HG03460 (cell line): ENCODE measurements around the gene SMIM29.
A peak's percentile ranks its signal among the peaks of the same experiment; 100 is the strongest.

Experiments
- ATAC-seq: cut with Tn5 transposase; IDR thresholded peaks from one replicate; pipeline ENCODE4 v1.9.1; 2021; ENCODE audit not compliant: unreplicated experiment

Gene SMIM29

DNA sequence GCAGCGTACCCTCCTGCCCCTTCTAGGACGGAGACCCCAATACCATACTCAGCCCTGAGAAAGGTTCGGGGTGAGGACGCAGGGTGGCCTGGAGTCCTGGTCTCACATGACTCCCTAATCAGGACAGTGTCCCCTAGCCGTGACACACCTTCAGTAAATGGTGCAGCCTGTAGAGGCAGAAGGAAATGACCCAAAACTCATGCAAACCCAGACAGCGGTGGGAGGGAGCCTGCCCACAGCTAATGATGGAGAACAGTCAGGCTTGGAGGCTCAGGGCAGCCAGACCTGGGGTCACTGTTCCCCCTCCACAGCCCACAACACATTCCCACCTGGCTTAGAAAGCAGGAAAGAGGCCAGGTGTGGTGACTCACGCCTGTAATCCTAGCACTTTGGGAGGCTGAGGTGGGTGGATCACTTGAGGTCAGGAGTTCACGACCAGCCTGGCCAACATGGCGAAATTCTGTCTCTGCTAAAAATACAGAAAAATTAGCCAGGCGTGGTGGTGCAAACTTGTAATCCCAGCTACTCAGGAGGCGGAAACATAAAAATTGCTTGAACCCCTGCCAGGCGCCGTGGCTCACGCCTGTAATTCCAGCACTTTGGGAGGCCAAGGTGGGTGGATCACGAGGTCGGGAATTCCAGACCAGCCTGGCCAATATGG, 20.9 kb downstream of the SMIM29 start:
- no peak for ATAC-seq

DNA sequence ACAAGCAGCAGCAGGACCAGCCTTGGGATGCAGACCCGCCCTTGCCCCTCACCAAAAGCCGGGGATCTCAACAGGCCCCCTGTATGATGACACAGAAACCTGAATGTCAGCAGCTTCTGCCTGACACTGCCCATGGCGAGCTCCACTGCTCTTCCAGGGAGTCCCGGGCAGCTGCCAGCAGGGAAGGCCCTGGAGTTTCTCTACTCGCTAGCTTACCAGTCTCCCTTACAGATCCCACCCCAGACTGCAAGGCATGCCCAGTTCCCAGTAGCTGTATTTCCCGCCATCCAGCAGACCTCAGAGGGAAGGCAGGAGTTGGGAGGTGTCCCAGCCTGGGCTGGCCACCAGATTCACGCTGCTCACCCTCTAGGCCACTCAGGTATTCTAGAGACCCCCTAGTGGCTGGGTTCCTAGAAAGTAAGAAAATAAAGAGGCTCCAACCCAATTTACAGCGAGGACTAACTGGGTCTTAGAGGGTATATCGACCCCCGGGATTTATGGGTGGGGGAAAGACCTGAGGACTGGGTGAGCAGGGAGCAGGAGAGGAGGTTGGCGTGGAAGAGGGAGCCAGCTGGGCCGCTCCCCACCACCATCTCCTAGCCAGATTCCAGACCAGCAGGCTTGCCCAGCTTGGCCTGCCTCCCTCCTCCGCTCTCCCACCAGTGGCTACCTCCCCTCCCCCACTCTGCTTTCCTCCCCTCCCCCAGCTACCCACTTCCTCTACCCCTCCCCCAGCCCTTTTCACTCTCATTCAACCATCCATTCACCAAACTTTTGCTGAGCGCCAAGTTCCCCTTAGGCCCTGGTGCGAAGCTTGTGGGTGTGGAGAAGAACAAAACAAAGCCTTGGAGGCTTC, 21.8 kb downstream of the SMIM29 start:
- ATAC-seq: no peak

DNA sequence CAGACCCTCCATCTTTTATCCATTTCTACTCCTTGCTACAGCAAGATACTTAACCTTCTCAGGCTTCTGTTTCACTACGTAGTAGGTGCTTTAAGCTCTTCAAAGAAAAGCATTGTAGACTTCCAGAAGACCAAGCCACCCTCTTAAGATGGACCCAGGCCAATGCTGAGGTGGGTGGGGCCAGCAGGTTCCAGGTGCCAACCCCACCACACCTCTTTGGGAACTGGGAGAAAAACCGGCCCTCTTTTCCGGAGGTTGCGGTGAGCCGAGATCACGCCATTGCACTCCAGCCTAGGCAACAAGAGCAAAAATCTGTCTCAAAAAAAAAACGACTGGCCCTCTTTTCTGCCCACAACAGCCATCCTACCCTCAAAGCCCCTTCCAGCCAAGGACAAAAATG, 22.7 kb downstream of the SMIM29 start:
- ATAC-seq: no peak

DNA sequence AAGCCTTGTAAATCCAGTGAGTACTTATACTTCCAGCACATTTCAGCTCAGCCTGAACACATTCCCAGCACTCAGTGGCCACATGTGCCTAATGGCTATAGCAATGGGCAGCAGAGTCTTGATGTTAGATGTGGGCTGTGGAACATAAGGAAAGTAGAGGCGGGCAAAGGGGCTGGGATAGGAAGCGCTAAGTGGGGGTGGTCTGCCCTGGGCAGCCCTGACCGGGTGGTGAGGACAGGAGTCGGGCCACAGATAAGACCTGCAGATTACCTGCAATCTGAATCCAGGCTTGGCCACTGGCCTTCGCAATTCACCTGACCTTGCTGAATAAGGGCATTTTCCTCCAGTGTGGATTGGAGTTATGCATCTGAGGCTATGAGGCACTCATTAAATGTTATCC, 23.3 kb downstream of the SMIM29 start:
- ATAC-seq: no peak

DNA sequence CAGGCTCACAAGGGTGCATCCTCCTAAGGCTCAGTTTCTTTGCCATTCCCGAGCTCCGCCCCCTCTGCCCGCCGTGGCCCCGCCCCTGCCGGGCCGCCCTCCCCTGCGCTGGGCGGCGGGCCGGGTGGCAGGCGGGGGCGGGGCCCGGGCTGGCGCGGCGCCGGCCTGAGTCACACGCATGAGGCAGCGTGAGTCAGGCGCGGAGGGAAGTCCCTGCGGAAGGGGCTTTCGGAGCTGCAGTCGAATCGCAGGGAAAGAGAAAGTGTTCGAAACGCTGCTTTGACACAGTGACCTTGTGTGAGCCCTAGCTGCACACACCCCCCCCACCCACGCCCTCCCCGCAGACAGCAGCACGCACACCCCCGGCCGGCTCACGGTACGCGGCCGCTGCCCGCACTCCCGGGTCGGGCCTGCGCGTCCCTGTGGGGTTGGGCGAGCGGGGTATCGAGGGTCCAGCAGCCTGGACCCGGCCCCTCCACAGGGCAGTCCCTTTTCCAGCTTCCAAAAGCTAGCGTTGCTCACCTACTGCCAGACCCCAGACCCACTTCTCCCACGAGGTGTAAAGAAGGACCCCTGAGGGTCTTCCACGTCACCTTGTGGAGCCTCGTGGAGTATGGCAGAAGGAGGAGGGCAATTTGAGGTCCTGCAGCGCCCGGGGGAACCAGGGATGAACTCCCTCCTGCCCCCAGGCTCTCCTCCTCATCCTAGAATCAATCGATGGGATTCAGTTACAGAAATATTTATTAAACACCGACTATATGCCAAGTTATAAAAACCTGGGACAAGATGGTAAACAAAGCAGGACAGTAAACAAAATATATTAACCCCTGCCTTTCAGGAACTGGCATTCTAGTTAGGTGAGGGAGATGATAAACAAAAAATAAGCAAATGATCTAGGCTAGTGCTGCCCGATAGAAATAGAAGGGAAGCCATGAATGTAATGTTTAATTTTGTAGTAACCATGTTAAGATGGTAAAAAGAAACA, 24.6 kb downstream of the SMIM29 start:
- peak; percentile 84 for ATAC-seq

DNA sequence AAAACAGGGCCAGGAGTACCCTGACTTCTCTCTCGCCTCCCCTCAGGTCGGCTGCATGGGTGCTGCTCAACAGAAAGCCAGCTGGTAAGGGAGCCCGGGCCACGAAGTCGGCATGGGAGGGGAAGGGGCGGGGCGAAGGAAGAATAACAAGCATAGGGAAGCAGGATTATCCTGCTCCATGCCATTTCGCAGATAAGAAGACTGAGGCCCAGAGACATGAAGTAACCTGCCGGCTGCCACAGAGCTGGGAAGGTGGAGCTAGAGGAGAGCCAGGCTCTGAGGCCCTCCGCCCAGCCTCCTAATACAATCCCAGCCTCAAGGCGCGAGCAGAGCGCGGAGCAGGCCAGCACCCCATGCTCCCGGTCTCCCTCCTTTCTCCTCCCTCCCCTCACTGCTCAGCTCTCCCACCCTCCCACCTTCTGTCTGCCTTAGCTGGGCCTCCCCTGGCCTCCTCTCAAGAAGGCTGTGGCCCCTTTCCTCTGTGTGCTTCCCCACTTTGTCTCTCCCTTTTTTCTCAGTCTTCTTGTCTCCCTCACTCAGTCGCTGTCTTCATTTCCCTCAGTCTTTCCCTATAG, 25.3 kb downstream of the SMIM29 start:
- peak; percentile 26 for ATAC-seq

DNA sequence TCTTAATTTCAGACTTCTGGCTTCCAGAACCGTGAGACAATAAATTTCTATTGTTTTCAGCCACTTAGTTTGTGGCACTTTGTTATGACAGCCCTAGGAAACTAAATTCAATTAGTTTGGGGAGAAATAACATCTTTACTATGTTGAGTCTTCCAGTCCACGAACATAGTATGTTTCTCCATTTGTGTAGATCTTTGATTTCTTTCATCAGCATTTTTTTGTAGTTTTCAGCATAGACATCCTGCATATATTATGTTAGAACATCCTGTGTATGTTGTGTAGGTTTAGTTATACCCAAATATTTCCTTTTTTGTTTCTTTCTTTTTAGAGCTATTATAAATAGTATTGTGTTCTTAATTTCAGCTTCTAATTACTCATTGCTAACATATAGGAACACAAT, 30.1 kb downstream of the SMIM29 start:
- ATAC-seq: no peak

DNA sequence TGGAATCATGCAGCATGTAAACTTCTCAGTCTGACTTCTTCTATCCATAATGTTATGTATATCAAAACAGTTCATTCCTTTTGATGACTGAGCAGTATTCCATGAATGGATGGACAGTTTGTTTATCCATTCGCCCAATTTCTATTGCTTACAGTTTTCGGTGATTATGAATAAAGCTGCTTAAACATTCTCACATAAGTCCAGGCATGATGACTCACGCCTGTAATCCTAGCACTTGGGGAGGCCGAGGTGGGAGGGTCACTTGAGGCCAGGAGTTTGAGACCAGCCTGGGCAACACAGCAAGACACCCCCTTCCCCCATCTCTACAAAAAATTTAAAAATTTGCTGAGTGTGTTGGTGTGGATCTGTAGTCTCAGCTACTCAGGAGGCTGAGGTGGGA, 35.0 kb downstream of the SMIM29 start:
- ATAC-seq: no peak

DNA sequence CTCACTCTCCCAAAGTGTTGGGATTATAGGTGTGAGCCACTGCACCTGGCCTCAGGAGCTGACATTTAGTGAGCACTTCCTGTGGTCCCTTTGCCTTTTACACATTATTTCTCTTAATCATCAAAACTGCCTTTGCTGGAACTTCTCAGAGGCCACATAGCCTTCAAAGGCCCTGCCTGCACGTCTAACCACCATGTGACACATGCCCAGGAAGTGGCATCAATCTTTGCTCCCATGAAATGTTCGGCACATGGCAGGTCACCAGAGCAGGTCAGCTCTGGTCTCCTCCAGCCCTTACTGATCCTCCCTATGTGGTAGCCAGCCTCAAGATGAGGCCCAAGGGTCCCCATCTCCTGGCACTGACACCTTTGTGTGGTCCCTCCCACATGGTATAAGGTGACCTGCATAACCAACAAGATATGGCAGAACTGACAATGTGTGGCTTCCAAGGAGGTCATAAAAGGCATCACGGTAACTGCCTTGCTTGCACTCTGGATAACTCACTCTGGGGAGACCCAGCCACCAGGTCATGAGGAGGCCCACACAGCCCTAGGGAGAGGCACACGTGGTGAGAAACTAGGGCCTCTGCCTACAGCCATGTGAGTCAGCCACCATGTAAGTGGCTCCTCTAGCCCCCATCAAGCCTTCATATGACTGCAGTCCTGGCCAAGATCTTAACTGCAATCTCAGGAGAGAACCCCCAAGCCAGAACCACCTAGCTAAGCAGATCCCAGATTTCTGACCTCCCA, 40.9 kb downstream of the SMIM29 start:
- ATAC-seq: no peak

DNA sequence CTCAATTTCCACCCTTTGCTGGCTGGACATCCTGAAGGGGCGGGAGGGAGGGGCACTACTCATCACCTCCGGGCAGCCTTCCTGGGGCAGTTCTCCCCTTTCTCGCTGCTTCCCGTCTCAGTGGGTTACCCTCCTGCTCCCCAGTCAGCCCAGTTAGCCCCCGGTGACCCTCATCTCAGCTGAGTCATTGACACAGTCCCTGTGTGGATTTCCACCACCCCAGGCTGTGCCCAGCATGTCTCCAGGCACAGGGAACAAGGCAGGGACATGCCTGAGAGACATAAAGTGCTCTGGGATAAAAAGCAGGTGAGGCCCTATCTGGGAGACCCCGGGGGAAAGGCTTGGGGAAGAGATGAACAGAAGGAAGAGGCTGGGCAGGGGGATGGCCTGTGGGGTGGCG, 42.1 kb downstream of the SMIM29 start:
- no peak for ATAC-seq

DNA sequence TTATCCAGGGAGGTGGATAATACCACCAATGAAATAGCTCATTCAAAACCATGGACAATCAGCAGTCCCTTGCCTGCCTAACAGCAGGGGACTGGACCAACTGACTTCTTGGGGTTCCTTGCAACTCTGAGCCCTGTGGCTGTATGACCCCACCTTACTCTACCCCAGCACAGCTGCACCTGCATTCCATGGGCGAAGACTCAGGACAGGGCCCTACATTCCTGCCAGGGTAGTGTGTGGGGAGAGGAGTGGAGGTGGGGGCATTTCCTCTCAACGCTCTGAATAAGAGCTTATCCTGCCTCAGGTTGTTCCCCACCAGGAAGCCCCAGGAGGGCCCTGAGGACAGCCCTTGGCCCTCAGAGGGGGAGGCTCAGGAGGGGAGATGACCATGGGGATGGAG, 42.9 kb downstream of the SMIM29 start:
- no peak for ATAC-seq

DNA sequence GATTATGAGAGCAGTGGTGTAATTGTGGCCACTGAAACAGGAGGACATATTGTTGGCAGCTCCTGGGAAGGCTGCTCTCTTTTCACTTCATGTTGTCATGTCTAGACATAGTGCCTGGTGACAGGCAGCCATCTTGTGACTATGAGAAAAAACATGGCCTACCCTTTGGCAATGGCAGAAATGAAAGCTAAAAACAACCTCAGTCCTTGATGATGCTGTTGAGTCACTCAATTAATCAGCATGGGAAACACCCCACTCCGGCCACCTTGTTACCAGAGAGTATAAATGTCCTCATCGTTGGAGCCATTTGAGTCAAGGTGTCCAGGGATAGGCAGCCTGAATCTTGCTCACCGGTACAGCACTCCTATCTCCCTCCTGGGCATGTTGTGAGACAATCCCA, 43.3 kb downstream of the SMIM29 start:
- no peak for ATAC-seq

DNA sequence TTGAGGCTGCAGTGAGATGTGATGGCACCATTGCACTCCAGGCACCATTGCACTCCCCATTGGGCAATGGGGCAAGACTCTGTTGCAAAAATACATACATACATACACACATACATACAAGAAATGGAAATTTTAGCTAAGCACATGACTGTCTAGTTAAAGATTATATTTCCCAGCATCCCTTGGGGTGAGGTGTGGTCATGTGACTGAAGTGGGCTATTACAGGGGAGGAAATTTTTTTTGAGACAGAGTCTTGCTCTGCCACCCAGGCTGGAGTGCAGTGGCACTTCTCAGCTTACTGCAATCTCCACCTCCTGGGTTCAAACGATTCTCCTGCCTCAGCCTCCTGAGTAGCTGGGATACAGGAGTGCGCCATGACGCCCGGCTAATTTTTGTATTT, 44.1 kb downstream of the SMIM29 start:
- no peak for ATAC-seq

DNA sequence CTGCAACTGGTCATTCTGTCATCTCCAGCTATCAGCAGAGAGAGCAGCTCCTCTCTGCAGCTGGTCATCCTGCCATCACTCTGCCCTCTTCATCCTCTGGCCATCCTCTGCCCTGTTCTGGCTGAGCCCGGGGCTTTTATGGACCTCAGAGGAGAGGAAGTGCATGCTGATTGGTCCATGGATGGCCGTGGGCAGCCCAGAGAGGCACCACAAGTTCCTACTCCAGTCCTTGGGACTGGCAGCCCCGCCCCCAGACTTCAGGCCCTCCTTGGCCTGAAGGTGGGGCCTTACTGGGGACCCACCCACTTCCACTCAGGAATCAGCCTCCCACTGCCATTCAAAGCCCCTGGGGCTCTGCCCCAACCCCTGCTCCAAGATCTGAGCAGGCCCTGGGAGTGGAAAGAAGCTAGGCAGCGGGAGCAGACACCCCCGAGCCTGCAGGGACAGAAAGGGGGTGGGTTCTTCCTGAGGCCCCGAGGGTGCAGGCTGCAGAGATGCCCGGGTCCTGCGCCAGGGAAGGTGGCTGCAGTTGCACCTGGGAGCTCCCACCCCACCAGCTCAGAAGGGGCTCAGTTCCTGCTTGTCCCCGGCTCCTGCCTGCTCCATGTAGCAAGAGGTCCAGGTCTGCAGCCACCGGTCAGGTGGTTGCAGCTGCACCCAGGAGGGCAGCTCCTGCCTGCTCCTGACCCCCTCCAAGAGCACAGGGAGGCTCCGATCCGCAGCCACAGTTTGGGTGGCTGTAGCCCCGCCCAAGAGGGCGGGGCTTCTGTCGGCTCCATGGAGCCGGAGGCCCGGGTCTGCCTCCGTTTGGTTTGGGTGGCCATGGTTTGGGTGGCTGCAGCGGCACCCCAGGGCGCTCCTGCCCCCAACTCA, 46.2 kb downstream of the SMIM29 start:
- ATAC-seq: no peak

DNA sequence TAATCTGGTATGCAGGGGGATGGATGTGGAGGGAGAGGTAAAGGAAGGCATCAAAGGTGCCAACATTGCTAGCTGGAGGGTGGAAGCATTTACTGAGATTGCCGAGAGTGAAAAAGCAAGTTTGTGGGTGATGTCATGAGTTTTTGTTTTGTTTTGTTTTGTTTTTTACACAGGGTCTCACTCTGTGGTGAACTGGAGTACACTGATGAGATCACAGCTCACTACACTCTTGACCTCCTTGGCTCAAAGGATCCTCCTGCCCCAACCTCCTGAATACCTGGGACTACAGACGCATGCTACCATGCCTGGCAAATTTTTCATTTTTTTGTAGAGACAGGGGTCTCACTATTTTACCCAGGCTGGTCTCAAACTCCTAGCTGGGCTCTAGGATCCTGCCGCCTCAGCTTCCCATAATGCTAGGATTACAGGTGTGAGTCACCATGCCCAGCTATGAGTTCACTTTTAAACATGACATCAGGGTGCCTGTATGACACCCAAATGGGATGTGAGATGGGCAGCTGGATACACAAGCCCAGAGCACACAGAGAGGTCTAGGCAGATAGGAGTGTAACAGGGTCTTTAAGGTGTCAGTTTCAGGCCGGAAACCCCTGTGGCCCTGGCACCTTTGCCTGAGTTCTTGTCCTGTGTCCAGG, 47.2 kb downstream of the SMIM29 start:
- ATAC-seq: no peak

DNA sequence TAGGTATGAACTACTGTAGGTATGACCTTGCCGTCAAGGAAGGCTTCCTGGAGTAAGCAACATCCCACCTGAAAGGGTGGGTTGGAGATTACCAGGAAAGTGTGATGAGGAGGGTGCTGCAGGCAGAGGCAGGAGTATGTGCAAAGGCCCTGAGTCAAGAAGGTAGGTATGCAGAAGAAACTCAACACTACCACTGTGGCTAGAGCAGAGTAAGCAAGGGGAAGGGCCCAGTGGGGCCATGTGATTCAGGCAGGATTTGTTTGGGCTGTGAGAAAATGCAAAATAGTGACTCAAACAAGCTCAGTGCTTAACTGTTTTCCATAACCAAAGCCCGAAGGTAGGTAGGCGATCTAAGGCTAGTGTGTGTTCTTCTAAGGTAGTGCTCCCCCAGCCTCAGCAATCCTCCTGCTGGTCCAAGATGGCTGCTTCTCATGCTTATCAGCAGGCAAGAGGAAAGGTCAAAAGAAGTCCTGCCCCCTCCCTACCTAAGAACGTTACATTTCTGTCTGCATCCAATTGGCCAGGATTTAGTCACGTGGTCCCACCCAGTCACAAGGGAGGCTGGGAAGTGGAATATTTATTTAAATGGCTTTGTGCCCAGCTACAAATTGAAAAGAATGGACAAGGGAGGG, 48.4 kb downstream of the SMIM29 start:
- ATAC-seq: no peak

DNA sequence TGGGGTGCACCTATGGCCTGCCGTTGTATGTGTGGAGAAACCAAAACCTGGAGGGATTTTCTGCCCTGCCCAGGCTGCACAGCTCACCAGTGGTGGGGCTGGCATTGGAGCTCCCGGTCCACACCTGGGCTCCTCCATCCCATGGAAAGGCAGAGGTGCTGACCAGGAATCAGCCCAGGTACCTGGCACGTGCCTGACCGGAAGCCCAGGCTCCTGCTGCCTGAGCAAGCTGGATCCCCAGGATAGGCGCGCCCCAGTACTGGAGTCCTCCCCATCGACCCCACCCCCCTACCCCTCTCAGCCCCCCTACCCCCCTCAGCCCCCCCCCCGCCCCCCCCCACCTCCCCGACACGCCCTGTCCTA, 52.0 kb downstream of the SMIM29 start:
- no peak for ATAC-seq
